ENCODE results near the gene SYVN1.
A peak's percentile ranks its signal among the peaks of the same experiment; 100 is the strongest.
"Not testable (repeated sequence)": the region's sequence is repeated elsewhere in the genome, so short reads cannot be mapped to it uniquely, and the experiment has no call there.

The SYVN1 gene

DNA sequence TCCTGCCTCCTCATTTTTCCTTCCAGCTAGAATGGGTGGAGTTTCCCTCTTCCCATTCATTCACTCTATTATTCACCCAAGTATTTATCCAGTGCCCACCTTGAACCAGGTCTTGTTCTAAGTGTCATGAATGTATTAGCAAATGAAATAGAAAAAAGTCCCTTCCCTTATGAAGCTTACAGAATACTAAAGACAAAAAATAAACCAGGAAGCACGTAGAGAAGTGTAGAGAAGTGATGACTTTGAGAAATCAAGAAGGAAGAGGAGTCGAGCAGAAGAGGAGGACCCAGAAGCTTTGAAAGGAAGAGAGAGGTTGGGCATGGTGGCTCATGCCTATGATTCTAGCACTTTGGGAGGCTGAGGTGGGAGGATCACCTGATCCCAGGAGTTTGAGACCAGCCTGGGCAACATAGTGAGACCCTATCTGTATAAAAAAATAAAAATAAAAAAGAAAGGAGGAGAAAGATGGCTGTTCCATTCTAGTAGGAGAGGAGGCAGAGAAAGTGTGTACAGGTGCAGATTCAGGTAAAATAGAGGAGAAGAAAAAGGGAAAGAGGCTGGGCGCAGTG lies 17.1 kb upstream of the SYVN1 start:
- DNase-seq (ENCODE audit: low spot score), result no peak

DNA sequence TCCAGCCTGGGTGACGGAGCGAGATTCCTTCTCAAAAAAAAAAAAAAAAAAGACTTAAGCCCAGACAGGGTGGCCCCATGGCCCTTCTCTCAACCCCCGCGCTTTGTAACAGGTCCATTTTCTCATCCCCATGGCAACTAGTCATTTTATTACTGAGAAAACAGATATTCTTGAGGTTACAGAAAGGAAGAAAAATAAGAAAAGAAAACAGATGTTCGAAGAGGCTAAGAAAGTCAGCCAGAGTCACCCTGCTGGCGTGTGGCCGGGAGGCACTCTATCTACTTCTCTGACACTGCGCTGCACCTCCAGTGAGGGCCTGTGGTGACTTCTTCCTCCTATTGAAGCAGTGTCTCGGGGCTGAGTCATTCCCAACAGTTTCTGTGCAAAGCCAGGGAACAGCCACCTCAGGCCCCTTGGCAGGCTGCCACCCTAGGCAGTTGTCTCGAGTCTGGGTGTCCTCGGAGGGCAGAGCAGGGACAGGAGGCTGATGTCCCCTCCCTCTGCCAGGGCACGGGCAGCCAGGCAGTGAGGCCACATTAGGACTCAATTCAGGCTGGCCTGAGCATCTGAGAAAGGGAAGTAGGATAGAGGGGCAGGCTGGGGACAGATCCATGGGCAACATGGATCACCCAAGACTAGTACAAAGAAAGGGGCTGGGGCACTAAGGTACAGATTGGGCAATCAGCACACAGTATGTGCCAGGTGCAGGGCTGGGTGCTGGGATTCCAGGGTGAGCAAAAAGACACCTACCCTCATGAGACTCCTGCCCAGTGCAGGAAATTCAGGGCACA lies 16.4 kb upstream of the SYVN1 start:
- DNase-seq (ENCODE audit: low spot score), result peak; percentile 45

DNA sequence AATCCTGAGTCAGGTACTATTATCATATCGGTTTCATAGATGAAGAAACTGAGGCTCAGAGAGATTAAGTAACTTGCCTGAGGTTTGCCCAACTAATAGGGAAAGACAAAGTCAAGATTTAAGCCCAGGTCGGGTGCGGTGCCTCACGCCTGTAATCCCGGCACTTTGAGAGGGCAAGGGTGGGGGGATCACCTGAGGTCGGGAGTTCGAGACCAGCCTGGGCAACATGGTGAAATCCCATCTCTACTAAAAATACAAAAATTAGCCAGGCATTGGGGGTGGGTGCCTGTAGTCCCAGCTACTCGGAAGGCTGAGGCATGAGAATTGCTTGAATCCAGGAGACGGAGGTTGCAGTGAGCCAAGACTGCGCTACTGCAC lies 15.8 kb upstream of the SYVN1 start:
- not testable (repeated sequence) for DNase-seq (ENCODE audit: low spot score)

DNA sequence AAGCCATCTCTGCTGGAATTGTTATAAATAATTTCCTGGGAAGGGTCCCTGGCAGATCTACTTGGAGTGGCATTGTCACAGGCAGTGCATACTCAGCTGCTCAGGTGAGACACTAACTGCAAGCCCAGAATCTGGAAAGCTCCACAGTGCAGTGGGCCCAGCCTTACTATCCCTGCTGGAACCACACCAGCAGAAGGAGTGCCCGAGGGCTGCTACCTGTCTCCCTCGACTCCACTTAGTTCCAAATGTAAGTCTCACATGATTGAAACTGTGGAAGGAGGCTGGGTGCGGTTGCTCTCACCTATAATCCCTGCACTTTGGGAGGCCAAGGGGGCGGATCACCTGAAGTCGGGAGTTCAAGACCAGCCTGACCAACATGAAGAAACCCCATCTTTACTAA lies 14.3 kb upstream of the SYVN1 start:
- DNase-seq (ENCODE audit: low spot score), result no peak

DNA sequence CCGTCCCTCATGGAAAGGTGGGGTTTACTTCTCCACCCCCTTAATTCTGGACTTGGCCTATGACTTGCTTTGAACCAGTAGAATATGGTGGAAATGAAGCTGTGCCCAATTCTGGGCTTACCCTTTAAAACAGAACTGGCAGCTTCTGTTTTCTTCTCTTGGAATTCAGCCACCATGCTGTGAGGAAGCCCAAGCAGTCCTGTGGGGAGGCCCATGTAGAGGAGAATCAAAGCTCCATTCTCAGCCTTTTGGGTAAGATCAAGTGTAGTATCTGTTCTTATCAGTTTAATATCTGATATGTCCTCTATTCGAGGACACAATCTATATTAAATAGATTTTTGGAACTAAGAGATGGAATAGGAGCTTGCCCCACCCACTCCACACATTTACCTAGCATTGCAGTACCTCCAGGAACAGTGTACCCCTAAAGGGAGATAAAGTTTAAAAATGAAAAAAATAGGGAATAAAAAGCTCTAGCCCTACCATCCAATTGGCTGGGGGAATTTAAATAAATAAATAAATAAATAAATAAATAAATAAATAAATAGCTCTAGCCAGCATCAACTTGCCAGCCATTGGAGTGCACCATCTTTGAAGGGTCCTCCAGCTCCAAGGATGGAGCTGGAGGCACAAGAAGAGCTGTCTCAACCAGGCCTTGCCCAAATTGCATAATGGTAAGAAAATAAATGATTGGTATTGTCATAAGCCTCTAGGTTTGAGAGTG lies 13.2 kb upstream of the SYVN1 start:
- no peak for DNase-seq (ENCODE audit: low spot score)

DNA sequence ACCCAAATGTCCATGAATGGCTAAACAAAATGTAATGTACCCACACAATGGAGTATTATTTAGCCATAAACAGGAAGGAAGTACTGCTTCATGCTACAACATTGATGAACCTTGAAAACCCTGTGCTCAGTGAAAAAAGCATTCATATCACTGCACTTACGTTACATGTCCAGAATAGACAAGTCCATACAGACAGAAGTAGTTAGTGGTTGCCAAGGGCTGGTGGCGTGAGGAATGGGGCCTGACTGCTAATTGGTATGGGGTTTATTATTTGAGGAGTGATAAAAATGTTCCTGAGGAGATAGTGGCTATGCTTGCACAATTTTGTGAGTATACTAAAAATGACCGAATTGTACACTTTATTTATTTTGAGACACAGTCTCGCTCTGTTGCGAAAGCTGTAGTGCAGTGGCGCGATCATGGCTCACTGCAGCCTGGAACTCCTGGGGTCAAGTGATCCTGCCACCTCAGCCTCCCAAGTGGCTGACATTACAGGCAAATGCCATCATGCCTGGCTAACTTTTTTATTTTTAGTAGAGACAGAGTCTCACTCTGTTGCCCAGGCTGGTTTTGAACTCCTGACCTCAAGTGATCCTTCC lies 7.7 kb upstream of the SYVN1 start:
- no peak for DNase-seq (ENCODE audit: low spot score)

DNA sequence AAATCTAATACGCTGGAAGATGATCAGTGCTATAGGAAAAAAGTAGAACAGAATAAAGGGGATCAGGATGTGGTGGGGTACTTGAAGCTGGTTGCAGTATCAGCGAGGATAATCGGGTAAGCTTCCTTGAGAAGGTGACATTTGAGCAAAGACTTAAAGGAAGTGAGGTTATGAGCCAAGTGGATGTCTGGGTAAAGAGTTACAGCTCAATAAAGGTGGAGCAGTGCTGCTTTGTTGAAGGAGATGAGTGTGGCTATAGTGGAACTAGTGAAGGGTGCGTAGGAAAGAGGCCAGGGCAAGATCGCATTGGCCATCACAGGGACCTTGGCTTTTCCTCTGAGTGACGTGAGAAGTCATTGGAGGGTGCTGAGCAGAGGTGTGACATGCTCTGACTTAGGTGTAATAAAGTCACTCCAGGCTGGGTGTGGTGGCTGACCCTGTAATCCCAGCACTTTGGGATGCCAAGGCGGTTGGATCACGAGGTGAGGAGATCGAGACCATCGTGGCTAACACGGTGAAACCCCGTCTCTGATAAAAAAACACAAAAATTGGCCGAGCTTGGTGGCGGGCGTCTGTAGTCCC lies 2.3 kb upstream of the SYVN1 start:
- no peak for DNase-seq (ENCODE audit: low spot score)

DNA sequence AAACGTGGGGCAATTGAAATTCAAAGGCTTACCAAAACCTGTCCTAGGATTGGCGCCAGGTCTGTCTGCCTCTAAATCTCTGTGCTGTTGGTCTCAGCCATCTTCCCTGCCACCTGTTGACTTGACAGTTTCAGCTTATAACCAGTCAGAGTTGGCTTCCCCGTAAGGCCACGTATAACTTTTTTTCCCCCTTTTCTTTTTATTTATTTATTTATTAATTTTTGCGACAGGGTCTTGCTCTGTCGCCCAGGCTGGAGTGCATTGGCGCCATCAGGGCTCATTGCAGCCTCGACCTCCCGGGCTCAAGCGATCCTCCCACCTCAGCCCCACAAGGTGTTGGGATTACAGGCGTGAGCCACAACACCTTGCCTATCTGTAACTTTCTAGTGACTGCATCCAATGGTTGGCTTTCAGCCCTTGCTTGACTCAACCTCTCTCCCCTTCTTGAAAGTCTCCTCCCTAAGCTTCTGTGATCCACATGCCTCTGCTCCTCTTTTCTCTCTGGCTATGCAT lies 1.4 kb upstream of the SYVN1 start:
- no peak for DNase-seq (ENCODE audit: low spot score)

DNA sequence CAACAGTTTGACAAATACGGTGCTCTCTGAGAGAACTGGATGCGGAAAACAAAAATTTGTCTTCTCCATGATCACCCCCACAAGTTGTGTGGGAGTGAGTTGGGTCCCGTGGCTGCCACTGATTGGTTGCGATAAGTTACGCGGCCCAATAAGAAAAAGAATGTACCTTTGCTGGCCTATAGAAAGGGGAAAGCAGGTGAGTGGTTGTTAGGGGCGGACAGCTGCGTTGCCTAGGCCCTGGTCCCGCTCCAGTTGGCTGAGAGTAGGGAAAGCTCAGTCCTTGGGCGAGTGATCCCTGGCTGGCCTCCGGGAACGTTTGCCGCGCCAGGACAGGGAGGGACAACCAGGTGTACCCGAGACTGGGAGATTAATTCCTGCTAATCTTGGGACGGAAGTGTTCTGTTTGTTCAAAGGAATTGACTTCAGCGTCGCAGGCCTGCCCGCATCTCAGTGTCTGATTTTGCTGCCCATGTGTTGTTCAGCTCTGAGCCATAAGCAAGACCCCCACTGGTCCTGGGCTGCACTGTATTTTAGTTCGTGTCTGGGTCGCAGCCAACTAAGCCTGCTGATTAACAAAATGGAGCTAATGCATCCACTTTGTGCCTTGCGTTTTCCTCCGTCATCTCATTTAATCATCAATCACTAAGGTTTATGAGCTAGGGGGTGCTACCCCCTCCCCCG lies 773 bp upstream of the SYVN1 start:
- DNase-seq (ENCODE audit: low spot score), result peak; percentile 97

DNA sequence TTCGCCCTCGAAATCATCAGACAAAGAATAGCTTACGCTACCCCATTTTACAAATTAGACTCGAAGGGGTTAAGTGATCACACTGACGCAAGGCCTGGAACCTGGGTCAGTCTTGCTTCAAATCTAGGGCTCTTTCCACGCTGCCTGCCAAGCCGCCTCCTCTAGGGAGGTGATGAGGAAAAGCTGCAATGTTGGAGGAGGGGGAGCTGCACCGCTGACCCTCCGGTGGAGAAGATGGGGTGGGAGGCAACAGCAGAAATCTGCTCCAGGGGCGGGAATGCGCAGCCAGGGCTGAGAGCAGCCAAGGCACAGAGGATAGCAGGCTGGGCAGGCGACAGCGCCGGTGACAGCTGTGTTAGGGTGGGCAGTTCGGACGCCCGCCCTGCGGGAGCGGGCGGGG lies 595 bp downstream of the SYVN1 start:
- DNase-seq (ENCODE audit: low spot score), result no peak

DNA sequence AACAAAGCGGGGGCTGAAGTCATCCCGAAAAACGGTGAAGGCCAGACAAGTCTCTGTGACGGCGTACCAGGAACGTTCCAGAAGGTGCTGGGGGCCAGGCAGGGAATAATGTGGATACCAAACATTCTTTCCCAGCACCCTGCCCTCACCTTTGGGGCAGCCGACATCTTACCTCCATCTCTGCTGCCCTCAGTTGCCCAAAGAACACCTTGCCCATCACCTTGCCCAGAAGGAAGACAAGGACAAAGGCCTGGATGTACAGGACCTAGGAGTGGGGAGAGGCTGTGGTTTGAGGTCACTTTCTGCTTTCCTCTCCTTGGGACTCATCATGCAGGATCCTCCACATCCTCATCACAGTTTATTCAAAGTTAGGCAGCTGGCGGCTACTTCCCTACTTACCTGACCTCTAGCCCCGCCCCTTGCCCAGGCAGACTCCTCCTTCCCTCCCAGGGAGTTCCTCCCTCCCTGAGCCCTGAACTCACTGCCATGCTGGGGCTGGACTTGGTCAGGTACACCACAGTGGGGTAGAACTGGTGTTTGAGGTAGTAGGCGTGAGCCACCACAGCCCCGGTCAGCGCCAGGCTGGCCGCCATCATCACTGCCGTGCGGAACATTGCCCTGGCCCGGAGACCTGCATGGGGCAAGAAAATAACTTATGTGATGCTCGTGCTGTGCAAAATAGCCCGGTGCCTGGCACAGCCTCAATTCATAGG lies 1.2 kb downstream of the SYVN1 start:
- no peak for DNase-seq (ENCODE audit: low spot score)

DNA sequence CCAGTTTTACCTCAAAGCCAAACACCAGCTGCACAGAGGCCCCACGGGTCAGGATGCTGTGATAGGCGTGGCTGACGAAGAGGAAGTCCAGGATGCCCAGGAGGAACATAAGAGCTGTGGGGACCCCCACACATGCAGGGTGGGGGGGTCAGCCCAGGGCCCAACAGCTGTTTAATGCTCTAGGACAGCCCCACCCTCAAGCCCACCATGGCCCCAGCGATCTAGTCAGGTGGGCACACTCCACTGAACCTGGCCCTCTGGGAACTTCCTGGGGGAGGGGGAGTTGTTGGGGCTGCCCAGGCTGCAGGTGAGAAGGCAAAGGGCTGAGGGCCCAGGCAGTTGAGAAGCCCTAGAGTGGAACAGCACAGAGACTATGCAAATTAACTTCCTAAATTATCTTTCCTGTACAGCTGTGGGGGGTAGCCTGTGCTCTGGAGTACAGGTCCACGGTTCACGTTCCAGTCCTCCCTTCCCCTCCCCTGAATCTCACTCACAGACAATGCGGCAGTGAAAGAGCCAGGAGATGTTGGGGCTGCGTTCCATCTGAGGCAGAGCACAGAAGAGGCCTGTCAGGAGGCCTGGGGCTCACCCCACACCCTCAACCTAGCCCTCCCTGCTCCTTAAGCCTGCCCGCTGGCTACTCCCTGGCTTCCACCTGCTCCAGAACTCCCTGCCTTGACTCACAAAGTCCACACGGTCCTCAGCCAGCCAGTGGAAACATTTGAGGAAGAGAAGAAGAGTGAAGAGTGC lies 1.9 kb downstream of the SYVN1 start:
- DNase-seq (ENCODE audit: low spot score), result no peak

DNA sequence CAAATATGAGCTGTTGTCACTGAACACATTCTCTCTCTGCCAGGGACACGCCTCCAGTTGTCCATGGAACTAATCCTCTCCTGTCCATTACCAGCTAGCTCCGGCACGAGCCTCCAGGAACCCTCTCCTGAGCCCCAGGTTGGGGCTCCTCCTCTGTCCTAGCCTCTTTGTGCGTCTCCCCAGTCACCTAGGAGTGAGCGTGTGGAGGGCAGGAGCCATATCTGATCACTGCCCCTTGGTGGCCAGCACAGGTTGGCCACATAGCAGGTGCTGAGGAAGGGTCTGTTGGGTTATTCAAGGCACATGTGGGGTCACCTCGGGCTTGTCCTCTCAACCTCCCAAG lies 2.5 kb downstream of the SYVN1 start:
- DNase-seq (ENCODE audit: low spot score), result no peak

DNA sequence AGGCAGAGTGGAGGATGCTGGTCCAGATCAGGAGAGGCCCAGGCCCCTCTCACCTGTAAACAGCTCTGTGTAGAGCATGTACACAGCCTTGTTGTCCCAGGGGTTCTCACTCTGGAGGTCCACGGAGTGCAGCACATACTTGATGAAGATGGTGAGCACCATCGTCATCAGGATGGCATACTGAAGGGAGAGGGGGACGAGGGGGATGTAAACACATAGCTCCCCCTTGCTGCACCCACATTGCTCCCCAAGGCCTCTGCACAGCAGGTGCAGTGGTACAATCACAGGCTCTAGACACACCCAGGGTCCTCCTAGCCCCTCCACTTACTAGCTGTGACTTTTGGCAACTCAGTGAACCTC lies 2.9 kb downstream of the SYVN1 start:
- no peak for DNase-seq (ENCODE audit: low spot score)

DNA sequence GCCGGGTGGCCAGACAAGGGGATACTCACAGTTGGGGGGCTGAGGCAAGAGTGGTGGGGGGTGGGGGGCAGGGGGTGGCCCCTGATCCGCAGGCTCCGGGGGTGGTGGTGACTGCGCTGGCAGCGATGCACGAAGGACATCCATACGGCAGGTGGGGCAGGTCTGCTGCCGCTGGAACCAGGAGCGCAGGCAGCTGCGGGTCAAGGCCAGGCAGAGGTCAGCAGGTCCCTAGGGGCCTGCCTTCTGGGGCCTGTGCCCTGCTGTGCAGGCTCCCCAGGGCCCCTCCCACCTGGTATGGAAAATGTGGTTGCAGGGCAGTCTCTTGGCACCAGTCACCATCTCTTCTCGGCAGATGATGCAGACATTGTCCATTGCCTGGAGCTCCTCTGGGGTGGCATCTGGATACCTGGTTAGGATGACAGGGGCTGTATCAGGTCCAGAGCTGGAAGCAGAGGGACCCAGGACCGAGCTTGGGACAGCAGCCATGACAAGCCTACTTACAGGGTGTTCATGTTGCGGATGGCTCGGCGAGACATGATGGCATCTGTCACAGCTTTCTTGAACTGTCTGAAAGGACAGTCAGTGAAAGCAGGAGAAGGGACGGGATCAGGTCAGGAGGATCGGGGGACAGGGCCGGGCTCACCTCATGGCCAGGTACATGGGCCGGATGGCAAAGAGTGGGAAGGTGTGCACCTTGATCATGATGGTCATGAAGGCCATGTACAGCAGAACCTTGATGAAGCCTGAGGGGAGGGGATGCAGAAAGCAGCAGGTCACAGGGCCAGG lies 3.5 kb downstream of the SYVN1 start:
- no peak for DNase-seq (ENCODE audit: low spot score)

DNA sequence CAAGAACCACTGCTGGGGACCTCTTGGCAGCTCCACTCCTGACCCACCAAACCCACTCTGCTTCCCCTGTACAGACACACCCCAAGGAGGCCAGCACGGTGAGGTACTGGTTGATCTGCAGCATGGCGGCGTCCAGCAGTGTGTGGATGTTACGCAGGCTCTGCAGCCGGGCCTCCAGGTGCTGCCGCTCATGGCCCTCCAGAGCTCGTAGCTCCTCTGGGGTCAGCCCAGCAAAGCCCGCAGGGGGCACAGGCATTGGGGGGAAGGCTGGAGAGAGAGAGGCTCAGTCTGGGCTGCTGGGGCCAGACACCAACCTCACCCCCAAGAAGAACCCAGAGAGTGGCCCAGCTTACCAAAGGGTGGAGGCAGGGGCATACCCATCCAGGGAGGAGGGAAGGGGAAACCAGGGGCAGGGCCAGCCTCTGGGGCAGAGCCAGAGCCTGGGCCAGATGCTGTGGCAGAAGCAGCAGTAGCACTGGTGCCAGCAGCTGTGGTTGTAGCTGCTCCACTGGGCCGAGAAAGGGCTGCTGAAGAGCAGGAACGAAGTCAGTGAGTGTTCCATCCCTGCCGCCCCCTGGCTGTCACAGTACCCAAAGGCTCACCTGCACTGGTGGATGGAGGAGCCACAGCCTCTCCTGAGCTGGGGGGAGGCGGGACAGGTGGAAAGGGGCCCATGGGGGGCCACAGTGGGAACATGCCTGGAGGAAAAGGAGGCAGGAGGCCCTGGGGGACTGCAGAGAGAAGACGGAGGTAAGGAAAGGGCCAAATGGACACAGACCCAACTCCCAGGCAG lies 4.5 kb downstream of the SYVN1 start:
- no peak for DNase-seq (ENCODE audit: low spot score)

DNA sequence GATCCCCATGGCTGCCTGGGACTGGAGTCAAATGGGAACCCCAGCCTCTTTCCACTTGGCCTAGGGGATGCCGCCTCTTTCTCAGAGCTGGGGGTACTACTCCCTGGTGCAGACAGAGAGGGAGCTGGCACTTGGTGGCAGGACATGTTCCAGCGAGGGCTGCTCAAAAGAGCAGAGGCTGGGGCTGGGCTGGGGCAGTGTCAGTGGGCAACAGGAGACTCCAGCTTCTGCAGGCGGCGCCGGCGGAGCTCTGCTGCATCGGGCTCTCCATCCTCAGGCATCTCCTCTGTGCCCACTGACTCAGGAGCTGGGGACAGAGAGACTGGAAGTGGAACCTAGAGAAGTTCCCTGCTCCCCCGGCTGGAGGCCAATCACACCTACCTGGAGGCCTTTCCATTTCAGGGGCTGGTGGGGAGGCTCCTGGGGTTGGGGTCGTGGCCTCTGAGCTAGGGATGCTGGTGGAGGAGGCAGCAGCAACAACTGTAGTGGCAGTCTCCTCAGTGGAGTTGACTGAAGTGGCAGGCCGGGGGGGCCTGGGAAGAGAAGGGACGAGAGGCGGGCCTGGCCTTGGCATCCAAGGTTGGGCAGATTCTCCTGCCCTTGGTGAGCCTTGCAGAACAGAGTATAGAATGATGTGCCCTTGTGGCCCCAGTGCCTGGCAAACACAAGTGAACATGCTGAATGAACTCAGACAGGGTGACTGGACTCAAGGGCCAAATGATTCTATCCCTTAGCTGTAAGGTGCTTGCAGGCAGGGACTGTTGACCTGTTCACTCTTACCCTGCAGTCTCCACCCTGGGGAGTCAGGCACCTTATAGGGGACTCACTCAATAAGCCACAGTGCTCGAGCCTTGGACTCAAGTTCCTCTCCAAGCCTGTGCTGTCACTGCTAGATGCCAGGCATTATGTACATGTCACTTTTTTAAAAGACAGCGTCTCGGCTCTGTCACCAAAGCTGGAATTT lies 5.9 kb downstream of the SYVN1 start:
- DNase-seq (ENCODE audit: low spot score), result no peak

Measured in COLO829 (cell line).